Measurements from ENCODE around the gene HSP90AB1. TPM values are rescaled to one million over a fixed set of nuclear protein-coding genes. Genes with fewer than 3 reads are reported as not detected.

HSP90AB1 gene
- total and polyA plus RNA-seq, 12 donors, result 235 to 1,053 (median 904) TPM

DNA sequence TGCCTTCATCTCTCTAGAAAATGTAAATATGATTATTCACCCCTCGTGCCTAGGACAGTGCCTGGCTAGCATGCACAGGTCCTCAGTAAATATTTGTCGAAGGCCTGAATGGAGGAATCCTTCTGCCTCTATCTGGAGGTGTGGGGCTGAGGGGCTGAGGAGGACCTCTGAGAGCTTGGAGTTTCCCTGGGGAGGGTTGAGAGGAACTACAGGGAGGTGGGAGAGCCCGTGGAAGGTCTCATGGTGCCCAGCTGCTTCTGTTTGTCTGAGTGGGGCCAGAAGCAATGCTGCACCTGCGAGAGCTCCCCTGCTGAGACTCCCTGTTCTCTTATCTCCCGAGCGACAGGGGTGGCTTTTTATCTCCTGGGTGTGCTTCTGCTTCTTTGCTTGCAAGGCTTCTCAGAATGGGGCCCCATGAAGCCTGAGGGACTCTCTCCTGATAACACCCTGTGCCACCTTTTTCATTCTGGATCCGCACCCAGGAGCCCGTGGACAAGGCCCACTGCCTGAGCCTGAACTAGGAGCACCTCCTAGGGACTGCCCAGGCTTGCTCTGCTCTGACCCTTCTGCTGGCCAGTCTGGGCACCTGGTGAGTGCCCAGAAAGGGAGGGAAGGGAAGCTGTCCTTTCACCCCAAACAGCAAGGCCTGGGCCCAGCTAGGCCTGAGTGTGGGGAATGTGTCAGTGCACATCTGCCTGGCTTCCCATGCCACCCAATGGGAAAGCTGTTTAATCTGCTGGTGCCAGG, 21.1 kb upstream of the HSP90AB1 start:
- DNase-seq (no peak), ATAC-seq (no peak)
- intact Hi-C loops (cut with DNase I), result loop anchor here in 1 of 10 donors (10.0 kb wide), 1 partner anchor 451 kb away; the partner anchor contains the start of gene VEGFA
- H3K27ac ChIP-seq, result peak overlapping the region; percentile 88 to 98 (median 94)
- no peaks in the 10 kb centered on the region for H3K27me3 ChIP-seq
- peaks cover 0 to 21% (median 0%) of the 10 kb centered on the region in 9 donors for H3K36me3 ChIP-seq
- peak overlapping the region in 4 of 10 donors; percentile 34 to 50 (median 49) for H3K4me3 ChIP-seq
- TF ChIP-seq, protein P1, sequence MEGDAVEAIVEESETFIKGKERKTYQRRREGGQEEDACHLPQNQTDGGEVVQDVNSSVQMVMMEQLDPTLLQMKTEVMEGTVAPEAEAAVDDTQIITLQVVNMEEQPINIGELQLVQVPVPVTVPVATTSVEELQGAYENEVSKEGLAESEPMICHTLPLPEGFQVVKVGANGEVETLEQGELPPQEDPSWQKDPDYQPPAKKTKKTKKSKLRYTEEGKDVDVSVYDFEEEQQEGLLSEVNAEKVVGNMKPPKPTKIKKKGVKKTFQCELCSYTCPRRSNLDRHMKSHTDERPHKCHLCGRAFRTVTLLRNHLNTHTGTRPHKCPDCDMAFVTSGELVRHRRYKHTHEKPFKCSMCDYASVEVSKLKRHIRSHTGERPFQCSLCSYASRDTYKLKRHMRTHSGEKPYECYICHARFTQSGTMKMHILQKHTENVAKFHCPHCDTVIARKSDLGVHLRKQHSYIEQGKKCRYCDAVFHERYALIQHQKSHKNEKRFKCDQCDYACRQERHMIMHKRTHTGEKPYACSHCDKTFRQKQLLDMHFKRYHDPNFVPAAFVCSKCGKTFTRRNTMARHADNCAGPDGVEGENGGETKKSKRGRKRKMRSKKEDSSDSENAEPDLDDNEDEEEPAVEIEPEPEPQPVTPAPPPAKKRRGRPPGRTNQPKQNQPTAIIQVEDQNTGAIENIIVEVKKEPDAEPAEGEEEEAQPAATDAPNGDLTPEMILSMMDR (IDR thresholded peaks at IDR 0.05), result no peak
- peaks cover 41 to 96% (median 88%) of the 10 kb centered on the region in 9 donors for H3K4me1 ChIP-seq
- no peaks in the 10 kb centered on the region for H3K9me3 ChIP-seq
- WGBS, 2 donors, result 53 to 66% methylated on average over 8 of the region's 8 CpGs

- Histone ChIP-seq H3K4me3 (peak overlapping the region; percentile 11 to 51 (median 43)), H3K9me3 (no peaks in the 10 kb centered on the region), H3K4me1 (peaks cover 35 to 96% (median 84%) of the 10 kb centered on the region in 9 donors), H3K36me3 (peaks cover 0 to 29% (median 5%) of the 10 kb centered on the region in 9 donors), H3K27ac (peak overlapping the region; percentile 88 to 98 (median 94)), H3K27me3 (no peaks in the 10 kb centered on the region)
- TF ChIP-seq, protein P1 (IDR thresholded peaks at IDR 0.05), result no peak
- ATAC-seq (peak; percentile 10 to 66 (median 42)), DNase-seq (peak; percentile 62 to 64)
- intact Hi-C loops (cut with DNase I), result loop anchor here in 1 of 10 donors (10.0 kb wide), 1 partner anchor 452 kb away; the partner anchor contains the start of gene VEGFA
- WGBS, 2 donors, result 24 to 36% methylated on average over 15 of the region's 15 CpGs
Observed at GRCh38 chr6:44226368-44227147, 20.3 kb upstream of the HSP90AB1 start.

DNA sequence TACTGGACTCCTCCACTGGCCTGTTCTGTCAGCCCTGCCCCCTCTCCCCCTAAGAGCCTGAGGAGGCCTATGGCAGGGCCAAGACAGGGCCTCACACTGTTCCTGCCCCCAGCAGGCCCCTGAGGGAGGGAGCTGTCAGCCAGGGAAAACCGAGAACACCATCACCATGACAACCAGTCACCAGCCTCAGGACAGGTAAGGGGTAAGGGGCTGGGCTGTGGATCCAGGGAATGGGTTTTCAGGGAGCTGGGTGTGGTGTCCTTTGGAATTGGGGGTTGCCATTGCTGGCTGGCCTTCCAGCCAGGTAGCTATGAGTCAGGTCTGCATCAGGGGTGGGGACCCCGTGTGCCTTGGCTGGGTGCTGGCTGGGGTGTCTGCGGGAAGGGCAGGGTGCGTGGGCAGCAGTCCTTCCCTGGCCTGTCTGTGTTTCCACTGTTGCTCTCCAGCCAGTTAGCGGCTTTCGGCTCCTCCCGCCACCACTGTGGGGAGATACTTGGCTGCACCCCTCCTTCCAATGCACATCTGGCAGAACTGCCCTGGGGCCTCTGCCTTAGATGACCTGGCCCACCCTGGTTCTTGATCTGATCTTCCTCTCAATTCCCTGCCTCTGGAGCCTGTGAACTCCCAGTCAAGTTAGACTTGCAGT, 19.6 kb upstream of the HSP90AB1 start:
- WGBS, 2 donors, result 40 to 42% methylated on average over 7 of the region's 7 CpGs
- DNase-seq, result no peak
- H3K4me1 ChIP-seq, result peaks cover 31 to 96% (median 83%) of the 10 kb centered on the region in 9 donors

More for the DNA sequence above, 19.6 kb upstream of the HSP90AB1 start:
- ATAC-seq, result peak in 7 of 8 donors; percentile 1 to 38 (median 19)
- Histone ChIP-seq H3K36me3 (peaks cover 0 to 37% (median 12%) of the 10 kb centered on the region in 9 donors), H3K4me3 (peak overlapping the region; percentile 11 to 51 (median 43)), H3K27ac (peak overlapping the region; percentile 88 to 98 (median 94)), H3K27me3 (no peaks in the 10 kb centered on the region), H3K9me3 (no peaks in the 10 kb centered on the region)
- TF ChIP-seq, protein P1 (IDR thresholded peaks at IDR 0.05), result no peak
- intact Hi-C loops (cut with DNase I), result loop anchor here in 1 of 10 donors (10.0 kb wide), 1 partner anchor 452 kb away; the partner anchor contains the start of gene VEGFA
